ENCODE data around the gene RNF215.

RNF215 gene

GRCh38 chr22:30398685-30399680 lies 11.8 kb upstream of the RNF215 start:
- no peak for DNase-seq
- Histone ChIP-seq H3K4me1 (ENCODE audit: control insufficient read depth in 1 of 2, insufficient read depth in 2 of 2, low read length in 2 of 2) (peaks cover 0 to 6% of the 10 kb centered on the region in 2 experiments), H2BK5ac (ENCODE audit: low read depth, low read length, poor library complexity) (no peak overlapping the region), H3K79me2 (ENCODE audit: control insufficient read depth, insufficient read depth, low read length, poor library complexity) (no peaks in the 10 kb centered on the region), H3K4me3 (ENCODE audit: low read depth, low read length) (no peak overlapping the region), H2AFZ (ENCODE audit: insufficient read depth, low read length, poor library complexity) (no peak overlapping the region), H3K9ac (ENCODE audit: low read length) (no peak overlapping the region), H2BK120ac (ENCODE audit: insufficient read depth, low read length, poor library complexity) (no peak overlapping the region), H3K9me3 (ENCODE audit: insufficient read depth, low read depth, low read length) (no peaks in the 10 kb centered on the region), H3K4ac (ENCODE audit: low read depth, low read length) (no peak overlapping the region), H4K91ac (ENCODE audit: low read depth, low read length) (no peak overlapping the region), H3K27ac (ENCODE audit: low read depth, low read length) (no peak overlapping the region), H2BK12ac (ENCODE audit: low read length) (no peak overlapping the region), H4K8ac (ENCODE audit: low read depth, low read length) (no peak overlapping the region), H3K79me1 (ENCODE audit: low read length) (no peaks in the 10 kb centered on the region), H3K36me3 (ENCODE audit: control insufficient read depth in 1 of 2, insufficient read depth in 2 of 2, low read length in 2 of 2) (no peaks in the 10 kb centered on the region), H3K14ac (ENCODE audit: low read length) (no peak overlapping the region), H3K18ac (ENCODE audit: low read length) (no peak overlapping the region), H3K4me2 (ENCODE audit: low read length) (no peak overlapping the region), H2AK5ac (ENCODE audit: low read length) (no peak overlapping the region), H4K12ac (ENCODE audit: low read depth, low read length) (no peak overlapping the region), H3K23ac (ENCODE audit: low read length) (no peak overlapping the region), H3K27me3 (ENCODE audit: insufficient read depth, low read length) (peaks cover 10% of the 10 kb centered on the region)
- no CpG with 5 or more reads among the region's 25 CpGs for WGBS (ENCODE audit: extremely low coverage, insufficient coverage, insufficient read length)

DNA sequence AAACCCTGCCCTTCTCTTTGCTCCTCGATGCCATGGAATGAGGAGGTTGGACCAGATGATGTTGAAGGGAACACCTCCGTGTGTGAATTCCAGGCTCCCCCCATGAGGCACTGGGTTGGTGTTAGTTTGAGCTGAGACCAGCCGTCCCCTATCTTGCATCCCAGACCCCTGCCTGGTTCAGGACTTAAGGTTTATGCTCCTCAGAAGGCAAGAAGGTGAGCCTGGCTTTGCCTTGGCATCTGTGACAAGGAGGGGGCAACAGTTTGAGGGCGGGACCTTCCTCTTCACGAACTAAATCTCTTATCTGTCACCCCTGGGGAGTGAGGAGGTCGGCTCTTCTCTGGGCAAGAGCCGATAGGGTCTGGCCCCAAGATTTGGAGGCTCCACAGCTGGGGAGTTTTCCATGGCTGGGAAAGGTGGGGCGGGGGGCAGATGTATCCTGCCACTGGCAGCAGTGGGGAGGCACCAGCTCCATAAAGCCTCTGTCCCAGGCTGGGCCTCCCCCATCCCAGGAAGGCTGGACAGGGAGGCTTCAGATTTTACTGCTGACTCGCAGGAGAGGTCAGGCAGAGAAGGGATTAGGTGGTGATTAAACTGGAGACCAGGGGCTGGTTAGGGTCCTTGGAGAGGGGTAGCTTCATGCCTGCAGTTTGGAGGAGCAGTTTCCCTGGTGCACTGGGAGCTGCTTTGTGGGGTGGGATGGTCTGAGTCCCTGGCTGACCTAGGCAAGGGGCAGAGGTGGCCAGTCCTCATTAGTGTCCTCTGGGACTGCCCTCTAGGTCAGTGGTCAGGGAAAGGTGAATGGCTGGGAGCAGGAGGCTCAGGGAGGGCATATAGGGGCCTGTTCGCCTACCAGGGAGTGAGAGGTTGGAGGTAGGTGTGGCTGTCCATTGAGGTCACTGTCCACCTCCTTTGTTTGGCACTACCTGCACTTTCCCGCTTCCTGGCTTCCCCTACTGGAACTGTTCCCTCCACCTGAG lies 10.7 kb upstream of the RNF215 start:
- Histone ChIP-seq H3K36me3 (ENCODE audit: control insufficient read depth in 1 of 2, insufficient read depth in 2 of 2, low read length in 2 of 2) (no peaks in the 10 kb centered on the region), H3K27ac (ENCODE audit: low read depth, low read length) (no peak overlapping the region), H3K4me2 (ENCODE audit: low read length) (peak overlapping the region; percentile 91), H2AFZ (ENCODE audit: insufficient read depth, low read length, poor library complexity) (no peak overlapping the region), H4K12ac (ENCODE audit: low read depth, low read length) (no peak overlapping the region), H2BK12ac (ENCODE audit: low read length) (no peak overlapping the region), H3K9me3 (ENCODE audit: insufficient read depth, low read depth, low read length) (no peaks in the 10 kb centered on the region), H3K23ac (ENCODE audit: low read length) (no peak overlapping the region), H2AK5ac (ENCODE audit: low read length) (no peak overlapping the region), H3K4me3 (ENCODE audit: low read depth, low read length) (no peak overlapping the region), H2BK5ac (ENCODE audit: low read depth, low read length, poor library complexity) (no peak overlapping the region), H4K91ac (ENCODE audit: low read depth, low read length) (no peak overlapping the region), H2BK120ac (ENCODE audit: insufficient read depth, low read length, poor library complexity) (no peak overlapping the region), H3K27me3 (ENCODE audit: insufficient read depth, low read length) (peaks cover 10% of the 10 kb centered on the region), H3K14ac (ENCODE audit: low read length) (no peak overlapping the region), H3K9ac (ENCODE audit: low read length) (no peak overlapping the region), H3K79me2 (ENCODE audit: control insufficient read depth, insufficient read depth, low read length, poor library complexity) (no peaks in the 10 kb centered on the region), H4K8ac (ENCODE audit: low read depth, low read length) (no peak overlapping the region), H3K4me1 (ENCODE audit: control insufficient read depth in 1 of 2, insufficient read depth in 2 of 2, low read length in 2 of 2) (peaks cover 0 to 6% of the 10 kb centered on the region in 2 experiments), H3K79me1 (ENCODE audit: low read length) (no peaks in the 10 kb centered on the region), H3K4ac (ENCODE audit: low read depth, low read length) (no peak overlapping the region), H3K18ac (ENCODE audit: low read length) (no peak overlapping the region)
- no peak for DNase-seq
- no CpG with 5 or more reads among the region's 11 CpGs for WGBS (ENCODE audit: extremely low coverage, insufficient coverage, insufficient read length)

DNA sequence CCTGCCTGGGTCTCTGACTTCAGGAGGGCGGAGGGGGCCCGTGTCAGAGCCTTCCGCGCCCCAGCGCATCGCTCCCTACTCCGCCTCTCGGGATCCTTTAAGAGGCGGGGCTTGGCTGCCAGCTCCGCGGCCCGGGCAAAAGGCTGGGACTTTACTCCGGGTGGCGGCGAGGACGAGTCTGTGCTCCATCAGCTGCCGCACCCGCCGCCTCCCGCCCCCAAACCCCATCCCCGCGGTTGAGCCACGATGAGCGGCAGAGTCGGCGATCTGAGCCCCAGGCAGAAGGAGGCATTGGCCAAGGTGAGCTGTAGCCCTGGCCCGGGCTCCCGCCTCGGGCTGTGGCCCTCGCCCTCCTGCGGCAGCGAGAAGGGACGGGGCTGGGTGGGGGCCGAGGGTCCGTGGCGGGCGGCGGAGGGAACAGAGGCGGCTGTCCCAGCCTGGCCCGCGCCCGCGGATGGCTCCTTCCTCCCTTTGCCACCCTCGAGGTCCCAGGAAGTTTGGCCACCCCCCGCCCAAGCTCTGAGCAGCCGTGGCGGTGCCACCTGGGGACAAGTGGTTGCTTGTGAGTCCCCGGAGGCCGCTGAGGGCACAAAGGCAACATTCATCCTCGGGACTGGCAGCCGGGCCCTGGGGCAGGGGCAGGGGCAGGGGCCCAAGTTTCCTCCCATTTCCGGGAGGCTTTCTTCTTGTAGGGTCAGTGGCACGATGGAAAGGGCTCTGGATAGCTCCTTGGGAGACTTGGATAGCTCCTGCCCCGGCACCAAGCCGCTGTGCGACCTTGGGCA lies 9.9 kb upstream of the RNF215 start, which contains the start of gene SEC14L2:
Gene SEC14L2 (plus strand): TSS at position 148 of the 785 bp plus-strand sequence. CDS start 99 bp downstream, at position 247.
- H3K36me3 ChIP-seq (ENCODE audit: control insufficient read depth in 1 of 2, insufficient read depth in 2 of 2, low read length in 2 of 2): no peaks in the 10 kb centered on the region
- peak within 1 kb of the TSS; percentile 71 for H3K4me3 ChIP-seq (ENCODE audit: low read depth, low read length)
- no peak within 1 kb of the TSS for H4K91ac ChIP-seq (ENCODE audit: low read depth, low read length)
- H2AK5ac ChIP-seq (ENCODE audit: low read length): no peak within 1 kb of the TSS
- H3K27ac ChIP-seq (ENCODE audit: low read depth, low read length): no peak within 1 kb of the TSS
- H3K9ac ChIP-seq (ENCODE audit: low read length): no peak within 1 kb of the TSS
- H3K4ac ChIP-seq (ENCODE audit: low read depth, low read length): no peak within 1 kb of the TSS
- H2BK5ac ChIP-seq (ENCODE audit: low read depth, low read length, poor library complexity): no peak within 1 kb of the TSS
- no peak within 1 kb of the TSS for H2AFZ ChIP-seq (ENCODE audit: insufficient read depth, low read length, poor library complexity)
- H3K9me3 ChIP-seq (ENCODE audit: insufficient read depth, low read depth, low read length): no peaks in the 10 kb centered on the region
- H2BK12ac ChIP-seq (ENCODE audit: low read length): no peak within 1 kb of the TSS
- H3K79me1 ChIP-seq (ENCODE audit: low read length): no peaks in the 10 kb centered on the region
- H3K27me3 ChIP-seq (ENCODE audit: insufficient read depth, low read length): peaks cover 10% of the 10 kb centered on the region
- H4K8ac ChIP-seq (ENCODE audit: low read depth, low read length): no peak within 1 kb of the TSS
- H4K12ac ChIP-seq (ENCODE audit: low read depth, low read length): no peak within 1 kb of the TSS
- H2BK120ac ChIP-seq (ENCODE audit: insufficient read depth, low read length, poor library complexity): no peak within 1 kb of the TSS
- no CpG with 5 or more reads among the region's 56 CpGs for WGBS (ENCODE audit: extremely low coverage, insufficient coverage, insufficient read length)
- H3K4me1 ChIP-seq (ENCODE audit: control insufficient read depth in 1 of 2, insufficient read depth in 2 of 2, low read length in 2 of 2): peaks cover 0 to 3% of the 10 kb centered on the region in 2 experiments
- no peak within 1 kb of the TSS for H3K18ac ChIP-seq (ENCODE audit: low read length)
- peak within 1 kb of the TSS; percentile 91 for H3K4me2 ChIP-seq (ENCODE audit: low read length)
- no peak within 1 kb of the TSS for H3K23ac ChIP-seq (ENCODE audit: low read length)
- DNase-seq: peak in 1 of 2 donors; percentile 32
- no peak within 1 kb of the TSS for H3K14ac ChIP-seq (ENCODE audit: low read length)
- H3K79me2 ChIP-seq (ENCODE audit: control insufficient read depth, insufficient read depth, low read length, poor library complexity): no peaks in the 10 kb centered on the region

DNA sequence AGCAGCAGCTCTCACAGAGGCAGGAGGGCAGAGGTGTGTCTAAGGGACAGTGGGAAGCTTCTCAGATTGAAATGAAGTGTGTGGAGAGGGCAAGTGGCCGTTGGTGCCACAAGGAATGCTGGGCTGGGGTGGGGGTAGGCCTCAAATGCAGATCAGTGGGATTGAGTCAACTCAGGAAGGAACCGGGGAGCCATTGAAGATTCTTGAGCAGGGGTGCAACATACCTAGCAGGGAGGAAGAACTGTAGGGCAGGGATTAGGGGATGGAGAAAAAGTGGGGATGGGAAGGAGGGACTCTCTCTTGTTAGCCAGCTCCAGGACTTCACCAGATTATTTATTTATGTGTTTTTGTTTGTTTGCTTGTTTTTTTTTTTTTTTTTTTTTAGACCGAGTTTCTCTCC lies 6.7 kb upstream of the RNF215 start:
- no CpG with 5 or more reads among the region's 3 CpGs for WGBS (ENCODE audit: extremely low coverage, insufficient coverage, insufficient read length)
- Histone ChIP-seq H2AK5ac (ENCODE audit: low read length) (no peak overlapping the region), H3K4me3 (ENCODE audit: low read depth, low read length) (no peak overlapping the region), H3K23ac (ENCODE audit: low read length) (no peak overlapping the region), H2BK120ac (ENCODE audit: insufficient read depth, low read length, poor library complexity) (no peak overlapping the region), H2AFZ (ENCODE audit: insufficient read depth, low read length, poor library complexity) (no peak overlapping the region), H3K9ac (ENCODE audit: low read length) (no peak overlapping the region), H3K79me1 (ENCODE audit: low read length) (no peaks in the 10 kb centered on the region), H3K14ac (ENCODE audit: low read length) (no peak overlapping the region), H4K91ac (ENCODE audit: low read depth, low read length) (no peak overlapping the region), H3K4me1 (ENCODE audit: control insufficient read depth in 1 of 2, insufficient read depth in 2 of 2, low read length in 2 of 2) (peaks cover 0 to 3% of the 10 kb centered on the region in 2 experiments), H3K9me3 (ENCODE audit: insufficient read depth, low read depth, low read length) (peaks cover 5% of the 10 kb centered on the region), H4K12ac (ENCODE audit: low read depth, low read length) (no peak overlapping the region), H2BK5ac (ENCODE audit: low read depth, low read length, poor library complexity) (no peak overlapping the region), H3K4me2 (ENCODE audit: low read length) (no peak overlapping the region), H3K79me2 (ENCODE audit: control insufficient read depth, insufficient read depth, low read length, poor library complexity) (no peaks in the 10 kb centered on the region), H2BK12ac (ENCODE audit: low read length) (no peak overlapping the region), H3K27ac (ENCODE audit: low read depth, low read length) (no peak overlapping the region), H3K4ac (ENCODE audit: low read depth, low read length) (no peak overlapping the region), H3K27me3 (ENCODE audit: insufficient read depth, low read length) (peaks cover 10% of the 10 kb centered on the region), H3K18ac (ENCODE audit: low read length) (no peak overlapping the region), H4K8ac (ENCODE audit: low read depth, low read length) (no peak overlapping the region), H3K36me3 (ENCODE audit: control insufficient read depth in 1 of 2, insufficient read depth in 2 of 2, low read length in 2 of 2) (no peaks in the 10 kb centered on the region)
- no peak for DNase-seq

Data from trophoblast cell (in vitro differentiated cells and primary cell).